Measurements from ENCODE around the gene MAP3K5. TPM values are rescaled to one million over a fixed set of nuclear protein-coding genes. Genes with fewer than 3 reads are reported as not detected.
A peak's percentile ranks its signal among the peaks of the same experiment; 100 is the strongest.
"Not testable (repeated sequence)": the region's sequence is repeated elsewhere in the genome, so short reads cannot be mapped to it uniquely, and the experiment has no call there.

Gene MAP3K5
- total RNA-seq, 1 donor from 2014 or later, result 10.2 TPM

DNA sequence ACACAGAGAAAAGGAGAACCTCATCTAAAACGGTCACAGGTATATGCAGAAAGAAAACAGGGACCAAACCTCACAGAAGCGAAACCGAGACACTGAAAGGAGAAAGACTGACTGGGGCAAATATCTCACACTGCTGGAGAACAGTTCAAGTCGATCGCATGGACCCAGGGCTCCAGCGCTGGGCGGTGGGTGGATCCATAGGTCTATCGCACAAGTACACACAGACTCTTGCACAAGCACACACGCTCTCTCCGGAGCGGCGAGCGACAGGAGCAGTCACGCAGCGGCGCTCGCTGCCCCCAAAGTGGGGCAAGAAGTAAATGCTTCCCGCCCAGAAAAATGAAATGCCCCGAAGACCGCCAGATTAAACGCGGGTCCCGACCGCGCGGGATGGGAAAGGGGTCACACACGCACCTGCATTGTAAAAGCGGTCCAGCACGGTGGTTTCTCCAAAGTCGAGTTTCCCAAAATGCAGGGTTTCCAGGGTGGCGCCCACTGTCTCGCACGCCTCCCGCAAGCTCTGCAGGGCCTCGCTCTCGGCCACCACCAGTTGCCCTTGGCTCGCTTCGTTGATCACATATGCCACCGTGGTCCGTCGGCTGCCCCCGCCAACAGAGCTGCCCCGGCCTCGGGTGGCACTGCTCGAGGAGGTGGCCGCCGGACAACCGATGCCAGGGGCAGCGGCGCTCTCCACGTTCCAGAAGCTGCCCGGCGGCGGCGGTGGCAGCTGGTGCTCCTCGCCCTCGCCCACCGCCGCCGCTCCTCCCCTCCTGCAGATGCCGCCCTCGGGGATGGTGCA, 782 bp downstream of the MAP3K5 start:
- DNase-seq, result peak; percentile 43

GRCh38 chr6:136790411-136791295, 1.6 kb downstream of the MAP3K5 start:
- peak; percentile 20 for DNase-seq

GRCh38 chr6:136789440-136789839, 2.8 kb downstream of the MAP3K5 start:
- DNase-seq, result not testable (repeated sequence)

DNA sequence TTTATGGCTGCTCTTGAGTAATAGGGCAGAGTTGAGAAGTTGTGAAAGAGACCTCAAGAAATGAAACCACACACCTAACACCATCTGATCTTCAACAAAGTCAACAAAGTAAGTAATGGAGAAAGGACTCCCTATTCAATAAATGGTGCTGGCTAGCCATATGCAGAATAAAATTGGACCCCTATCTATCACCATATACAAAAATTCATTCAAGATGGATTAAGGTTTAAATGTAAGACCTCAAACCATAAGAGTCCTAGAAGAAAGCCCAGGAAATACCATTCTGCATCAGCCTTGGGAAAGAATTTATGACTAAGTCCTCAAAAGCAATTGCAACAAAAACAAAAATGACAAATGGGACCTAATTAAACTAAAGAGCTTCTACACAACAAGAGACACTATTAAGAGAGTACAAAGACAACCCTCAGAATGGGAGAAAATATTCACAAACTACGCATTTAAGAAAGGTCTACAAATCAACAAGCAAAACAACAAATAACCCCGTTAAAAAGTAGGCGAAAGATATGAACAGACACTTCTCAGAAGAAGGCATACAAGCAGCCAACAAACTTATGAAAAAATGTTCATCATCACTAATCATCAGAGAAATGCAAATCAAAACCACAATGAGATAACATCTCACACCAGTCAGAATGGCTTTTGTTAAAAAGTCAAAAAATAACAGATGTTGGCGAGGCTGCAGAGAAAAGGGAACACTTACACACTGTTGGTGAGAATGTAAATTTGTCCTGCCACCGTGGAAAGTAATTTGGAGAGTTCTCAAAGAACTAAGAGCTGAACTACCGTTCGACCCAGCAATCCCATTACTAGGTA, 4.0 kb downstream of the MAP3K5 start:
- no peak for DNase-seq

GRCh38 chr6:136787726-136788068, 4.6 kb downstream of the MAP3K5 start:
- no peak for DNase-seq

GRCh38 chr6:136786658-136787057, 5.6 kb downstream of the MAP3K5 start:
- no peak for DNase-seq

- DNase-seq, result no peak
Observed at GRCh38 chr6:136784910-136785746, 7.1 kb downstream of the MAP3K5 start.

GRCh38 chr6:136784271-136784664, 8.0 kb downstream of the MAP3K5 start:
- peak; percentile 19 for DNase-seq

GRCh38 chr6:136783495-136784270, 8.6 kb downstream of the MAP3K5 start:
- no peak for DNase-seq

DNA sequence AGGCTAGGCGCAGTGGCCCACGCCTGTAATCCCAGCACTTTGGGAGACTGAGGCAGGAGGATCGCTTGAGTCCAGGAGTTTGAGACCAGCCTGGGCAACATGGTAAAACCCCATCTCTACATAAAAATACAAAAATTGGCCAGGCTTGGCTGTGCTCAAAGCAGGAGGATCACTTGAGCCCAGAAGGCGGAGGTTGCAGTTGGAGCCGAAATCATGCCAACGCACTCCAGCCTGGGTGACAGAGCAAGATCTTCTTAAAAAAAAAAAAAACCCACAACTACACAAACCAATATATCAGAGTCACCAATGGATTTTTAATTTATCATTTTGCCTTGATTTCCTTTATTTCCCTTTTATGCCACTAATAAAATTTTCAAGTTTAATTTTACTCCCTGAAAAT, 9.3 kb downstream of the MAP3K5 start:
- DNase-seq, result no peak

- DNase-seq, result no peak
Observed at GRCh38 chr6:136782021-136782770, 10.1 kb downstream of the MAP3K5 start.

DNA sequence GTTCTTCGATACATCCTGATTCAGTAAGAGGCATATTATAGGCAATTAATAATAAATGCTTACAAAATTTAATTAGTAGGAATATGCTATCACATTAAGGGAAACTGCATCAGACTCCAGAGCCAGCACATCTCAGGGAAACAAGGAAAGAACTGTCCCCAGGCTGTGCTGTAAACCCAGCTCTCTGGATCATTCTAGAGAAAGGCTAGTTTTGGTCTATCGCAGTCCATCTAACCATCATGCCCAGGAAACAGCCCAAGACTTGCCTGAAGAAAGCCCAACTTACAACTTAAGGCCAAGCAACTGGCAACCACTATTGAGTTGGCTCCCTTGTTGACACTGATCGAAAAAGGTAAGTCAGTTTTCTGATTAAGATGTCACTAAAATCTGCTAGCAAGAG, 11.3 kb downstream of the MAP3K5 start:
- no peak for DNase-seq

GRCh38 chr6:136779682-136780081, 12.6 kb downstream of the MAP3K5 start:
- DNase-seq, result no peak

DNA sequence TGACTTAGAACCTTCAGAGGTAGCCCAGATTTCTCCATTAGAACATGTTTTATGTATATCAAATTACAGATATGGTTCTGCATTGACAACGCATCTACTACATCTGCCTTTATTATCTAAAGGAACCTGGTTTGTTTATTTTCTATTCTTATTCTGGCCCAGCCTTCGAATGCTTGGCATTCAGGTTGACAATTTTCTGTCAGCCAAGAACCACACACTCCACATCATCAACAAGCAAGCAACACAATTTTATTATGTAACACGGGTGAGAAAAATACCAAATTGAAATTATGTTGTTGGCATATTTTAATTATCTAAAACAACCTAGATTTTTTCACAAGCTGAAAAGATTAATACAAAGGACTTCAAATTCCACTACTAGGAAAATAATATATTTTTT, 14.6 kb downstream of the MAP3K5 start:
- DNase-seq, result no peak

DNA sequence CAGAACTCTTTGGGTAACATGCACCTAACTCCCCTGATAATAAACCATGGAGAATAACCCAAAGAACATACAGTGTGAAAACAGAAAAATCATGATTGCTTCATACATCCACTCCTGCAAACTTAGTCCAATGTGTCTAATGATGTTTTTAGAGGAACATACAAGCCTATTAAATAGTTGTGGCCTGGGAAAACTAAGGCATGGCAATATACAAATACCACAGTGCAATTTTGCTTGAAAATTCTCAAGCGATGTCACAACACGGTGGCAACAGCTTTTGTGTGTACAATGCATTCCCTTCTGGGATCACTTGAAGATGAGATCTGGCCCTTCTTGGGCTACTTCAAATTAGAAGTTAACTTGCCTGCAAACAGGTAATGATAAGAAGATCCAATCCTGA, 16.7 kb downstream of the MAP3K5 start:
- no peak for DNase-seq

- no peak for DNase-seq
Observed at GRCh38 chr6:136775081-136775480, 17.2 kb downstream of the MAP3K5 start.

DNA sequence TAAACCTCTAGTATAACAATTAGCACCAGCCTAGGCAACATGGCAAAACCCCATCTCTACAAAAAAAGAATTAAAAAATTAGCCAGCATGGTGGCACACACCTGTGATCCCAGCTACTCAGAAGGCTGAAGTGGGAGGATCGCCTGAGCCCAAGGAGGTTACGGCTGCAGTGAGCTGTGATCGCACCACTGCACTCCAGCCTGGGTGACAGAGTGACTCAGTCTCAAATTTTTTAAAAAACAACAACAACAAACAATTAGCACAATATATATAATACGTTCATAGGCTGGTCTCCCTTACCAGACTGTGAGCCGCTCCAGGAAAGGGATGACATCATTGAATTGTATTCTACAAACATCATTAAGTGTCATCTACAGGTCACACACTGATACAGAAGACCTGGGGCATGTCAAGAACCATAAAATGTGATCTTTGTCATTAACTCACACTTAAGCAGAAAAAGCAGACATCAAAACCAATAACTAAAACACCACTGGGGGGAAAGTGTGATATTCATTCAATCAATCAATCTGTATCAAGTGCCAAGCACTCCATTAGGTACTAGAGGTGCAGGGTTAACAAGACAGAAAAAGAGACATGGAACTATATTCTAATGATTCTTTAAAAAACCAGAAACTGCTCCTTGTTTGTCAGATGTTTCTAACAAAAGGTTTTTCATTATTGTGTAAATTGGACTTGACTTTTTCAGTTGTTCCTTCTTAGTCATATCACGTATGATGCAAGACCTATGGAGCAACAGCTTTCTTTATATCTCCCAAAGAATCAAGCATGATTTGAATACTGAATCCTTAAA, 17.8 kb downstream of the MAP3K5 start:
- DNase-seq, result no peak

DNA sequence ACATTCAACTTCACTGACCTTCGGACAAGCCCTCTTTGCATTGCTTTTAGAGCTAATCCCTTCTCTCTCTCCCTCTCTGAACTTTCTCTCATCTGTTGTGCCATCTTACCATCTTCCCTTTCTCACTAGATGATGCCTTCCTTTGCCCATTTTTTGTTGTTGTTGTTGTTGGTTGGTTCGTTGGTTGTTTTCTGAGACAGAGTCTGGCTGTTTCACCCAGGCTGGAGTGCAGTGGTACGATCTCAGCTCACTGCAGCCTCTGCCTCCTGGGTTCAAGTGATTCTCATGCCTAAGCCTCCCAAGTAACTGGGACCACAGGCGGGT, 18.8 kb downstream of the MAP3K5 start:
- DNase-seq, result no peak

All from tongue (tissue), 2 donors.